Ascending aorta (tissue), 2 donors: ENCODE results near the gene TMEM255B. TPM values are rescaled to one million over a fixed set of nuclear protein-coding genes. Genes with fewer than 3 reads are reported as not detected.
"Not testable (repeated sequence)": the region's sequence is repeated elsewhere in the genome, so short reads cannot be mapped to it uniquely, and the experiment has no call there.

Source experiments
- DNase-seq, 2 donors: peaks; one replicate each; pipeline ENCODE4 v3.0.0-alpha.2; 2019; ENCODE audit warnings: low spot score in 2 of 2
- H3K27ac ChIP-seq, 2 donors: fragments of 200-600 bp; sonication (generic); one replicate each; pipeline ENCODE4 v1.5.1; 2016 to 2017; ENCODE audit warnings: mild to moderate bottlenecking in 1 of 2
- H3K27me3 ChIP-seq: fragments of 200-600 bp; sonication (generic); one replicate; pipeline ENCODE4 v1.5.1; 2017
- H3K36me3 ChIP-seq, 2 donors: fragments of 200-600 bp; sonication (generic); one replicate each; pipeline ENCODE4 v1.5.1; 2016
- H3K4me1 ChIP-seq, 2 donors: fragments of 200-600 bp; sonication (generic); one replicate each; pipeline ENCODE4 v1.5.1; 2016 to 2017; ENCODE audit warnings: mild to moderate bottlenecking in 1 of 2
- H3K4me3 ChIP-seq, 2 donors: fragments of 200-600 bp; sonication (generic); one replicate each; pipeline ENCODE4 v1.5.1; 2016 to 2017; ENCODE audit warnings: mild to moderate bottlenecking in 1 of 2
- H3K9me3 ChIP-seq, 2 donors: fragments of 200-600 bp; sonication (generic); one replicate each; pipeline ENCODE4 v1.5.1; 2016
- CTCF ChIP-seq, 3 experiments: fragments of 200-600 bp in 2 of 3; fragments of 450-650 bp in 1 of 3; sonication (generic) in 2 of 3; IDR thresholded peaks; one replicate each; pipeline ENCODE4 v1.5.1; 2016 to 2019; ENCODE audit warnings: antibody characterized with exemption in 3 of 3, mild to moderate bottlenecking in 1 of 3, moderate library complexity in 1 of 3
- intact Hi-C: fragments of 100-400 bp; cut with DNase I; formaldehyde crosslinking; loops from one replicate; pipeline ENCODE4 v1.15.1; 2023
- total RNA-seq: library from RNA; depleted of rRNA; stranded (reverse); fragments of >200 nt; gene quantifications from one replicate; pipeline ENCODE4 v1.1.0, GENCODE V29; 2016

TMEM255B gene
- total RNA-seq, 1 donor from 2014 or later = 4.7 TPM

- intact Hi-C loops = no loop called here
- no peaks in the 10 kb centered on the region for H3K27me3 ChIP-seq
- H3K36me3 ChIP-seq = no peaks in the 10 kb centered on the region
- TF ChIP-seq CTCF (IDR thresholded peaks at IDR 0.05) = no peak
- H3K4me3 ChIP-seq = no peak overlapping the region
- no peaks in the 10 kb centered on the region for H3K9me3 ChIP-seq
- H3K4me1 ChIP-seq = no peaks in the 10 kb centered on the region
- no peak for DNase-seq
- no peak overlapping the region for H3K27ac ChIP-seq
Observed at GRCh38 chr13:113792236-113792770, 33.3 kb downstream of the TMEM255B start.

GRCh38 chr13:113792886-113793717 lies 34.1 kb downstream of the TMEM255B start:
- Histone ChIP-seq H3K4me1 (no peaks in the 10 kb centered on the region), H3K9me3 (no peaks in the 10 kb centered on the region), H3K4me3 (no peak overlapping the region), H3K36me3 (no peaks in the 10 kb centered on the region), H3K27ac (no peak overlapping the region), H3K27me3 (no peaks in the 10 kb centered on the region)
- no peak for DNase-seq
- TF ChIP-seq CTCF (IDR thresholded peaks at IDR 0.05) = no peak
- intact Hi-C loops = no loop called here

GRCh38 chr13:113793718-113794085 lies 34.7 kb downstream of the TMEM255B start:
- no peak for DNase-seq
- intact Hi-C loops = no loop called here
- no peaks in the 10 kb centered on the region for H3K4me1 ChIP-seq
- H3K9me3 ChIP-seq = no peaks in the 10 kb centered on the region
- no peaks in the 10 kb centered on the region for H3K36me3 ChIP-seq
- no peak overlapping the region for H3K27ac ChIP-seq
- H3K4me3 ChIP-seq = no peak overlapping the region
- TF ChIP-seq CTCF (IDR thresholded peaks at IDR 0.05) = no peak
- no peaks in the 10 kb centered on the region for H3K27me3 ChIP-seq

GRCh38 chr13:113794086-113794485 lies 35.1 kb downstream of the TMEM255B start:
- TF ChIP-seq CTCF (IDR thresholded peaks at IDR 0.05) = no peak
- H3K9me3 ChIP-seq = no peaks in the 10 kb centered on the region
- no peak overlapping the region for H3K27ac ChIP-seq
- H3K4me3 ChIP-seq = no peak overlapping the region
- H3K4me1 ChIP-seq = no peaks in the 10 kb centered on the region
- DNase-seq = no peak
- no peaks in the 10 kb centered on the region for H3K36me3 ChIP-seq
- H3K27me3 ChIP-seq = no peaks in the 10 kb centered on the region
- intact Hi-C loops = no loop called here

- no peaks in the 10 kb centered on the region for H3K4me1 ChIP-seq
- DNase-seq = no peak
- TF ChIP-seq CTCF (IDR thresholded peaks at IDR 0.05) = no peak
Observed at GRCh38 chr13:113794764-113795173, 35.7 kb downstream of the TMEM255B start.

GRCh38 chr13:113795362-113795761 lies 36.3 kb downstream of the TMEM255B start:
- H3K4me3 ChIP-seq, H3K27ac ChIP-seq, intact Hi-C loops, H3K27me3 ChIP-seq, H3K9me3 ChIP-seq, H3K4me1 ChIP-seq, H3K36me3 ChIP-seq, DNase-seq: not testable (repeated sequence)

More at GRCh38 chr13:113794764-113795173, 35.7 kb downstream of the TMEM255B start:
- Histone ChIP-seq H3K27me3 (no peaks in the 10 kb centered on the region), H3K27ac (no peak overlapping the region), H3K4me3 (no peak overlapping the region), H3K36me3 (no peaks in the 10 kb centered on the region), H3K9me3 (no peaks in the 10 kb centered on the region)
- intact Hi-C loops = no loop called here
